ENCODE data around the gene EVC2. TPM values are rescaled to one million over a fixed set of nuclear protein-coding genes. Genes with fewer than 3 reads are reported as not detected.
"Not testable (repeated sequence)": the region's sequence is repeated elsewhere in the genome, so short reads cannot be mapped to it uniquely, and the experiment has no call there.

Gene EVC2
- total and polyA plus RNA-seq, 10 of the 15 experiments (the other 5 are each of a cell fraction or from before 2014, with no cell fraction given) = 0.34 to 10.4 (median 5.6) TPM

DNA sequence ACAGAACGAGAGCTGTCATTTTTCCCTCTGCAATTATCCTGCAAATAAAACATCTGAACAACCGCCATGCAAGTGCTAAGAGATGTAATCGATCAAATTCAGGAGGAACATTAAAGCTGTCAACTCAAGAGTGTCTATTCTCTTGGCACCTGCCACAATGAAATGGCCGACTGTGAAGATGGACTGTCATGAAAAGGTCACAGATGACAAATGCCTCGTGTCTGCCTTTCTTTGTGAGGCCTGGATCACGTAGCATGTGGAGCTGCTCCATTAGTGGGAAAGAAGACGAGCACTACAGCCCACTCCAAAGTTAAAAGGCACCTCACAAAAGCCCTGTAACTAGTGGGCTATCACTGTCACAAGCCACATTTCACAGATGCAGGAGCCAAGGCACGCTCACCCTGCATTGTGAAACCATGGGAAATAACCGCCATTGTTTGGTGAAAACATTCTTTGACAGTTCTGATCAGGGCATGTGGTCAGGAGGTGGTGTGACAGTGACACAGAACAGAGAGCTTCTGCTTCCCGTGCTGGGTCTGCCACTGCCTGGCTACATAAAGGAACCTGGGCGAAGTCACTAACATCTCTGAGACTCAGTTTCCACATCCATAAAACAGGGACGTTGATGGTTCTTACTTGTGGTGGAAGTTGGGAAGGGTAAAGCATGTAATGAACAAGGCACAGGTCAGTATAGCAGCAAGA is 98.9 kb downstream of the EVC2 start:
- BruUV-seq (replicated peaks) = no TSS peak
- H3K4me2 ChIP-seq (ENCODE audit: control insufficient read depth, insufficient read depth) = no peak overlapping the region
- ChIA-PET SMC1A (ENCODE audit: uncharacterized antibody, unreplicated experiment) (interaction anchor here (1.0 to 1.3 kb wide), 2 partner anchors 9 to 10 kb away, joined by 3 to 4 read pairs; no protein-coding TSS in a partner anchor), RAD21 (ENCODE audit: unreplicated experiment) (no interaction called here), CTCF (interaction anchor here (0.6 kb wide), 1 partner anchor 131 kb away, joined by 3 read pairs; no protein-coding TSS in a partner anchor), POLR2A (no interaction called here)
- H2AFZ ChIP-seq (ENCODE audit: control insufficient read depth, low read depth, low read length) = no peak overlapping the region
- H3K36me3 ChIP-seq (ENCODE audit: control insufficient read depth in 2 of 2, insufficient read depth in 2 of 2, low read length in 1 of 2) = no peaks in the 10 kb centered on the region
- no peaks in the 10 kb centered on the region for H3K4me1 ChIP-seq (ENCODE audit: control insufficient read depth, insufficient read depth, low read length)
- WGBS (ENCODE audit: insufficient coverage, insufficient replicate concordance, low lambda C conversion rate, missing lambda C conversion rate) = 19% methylated on average over 12 of the region's 12 CpGs
- TF ChIP-seq, protein P1, sequence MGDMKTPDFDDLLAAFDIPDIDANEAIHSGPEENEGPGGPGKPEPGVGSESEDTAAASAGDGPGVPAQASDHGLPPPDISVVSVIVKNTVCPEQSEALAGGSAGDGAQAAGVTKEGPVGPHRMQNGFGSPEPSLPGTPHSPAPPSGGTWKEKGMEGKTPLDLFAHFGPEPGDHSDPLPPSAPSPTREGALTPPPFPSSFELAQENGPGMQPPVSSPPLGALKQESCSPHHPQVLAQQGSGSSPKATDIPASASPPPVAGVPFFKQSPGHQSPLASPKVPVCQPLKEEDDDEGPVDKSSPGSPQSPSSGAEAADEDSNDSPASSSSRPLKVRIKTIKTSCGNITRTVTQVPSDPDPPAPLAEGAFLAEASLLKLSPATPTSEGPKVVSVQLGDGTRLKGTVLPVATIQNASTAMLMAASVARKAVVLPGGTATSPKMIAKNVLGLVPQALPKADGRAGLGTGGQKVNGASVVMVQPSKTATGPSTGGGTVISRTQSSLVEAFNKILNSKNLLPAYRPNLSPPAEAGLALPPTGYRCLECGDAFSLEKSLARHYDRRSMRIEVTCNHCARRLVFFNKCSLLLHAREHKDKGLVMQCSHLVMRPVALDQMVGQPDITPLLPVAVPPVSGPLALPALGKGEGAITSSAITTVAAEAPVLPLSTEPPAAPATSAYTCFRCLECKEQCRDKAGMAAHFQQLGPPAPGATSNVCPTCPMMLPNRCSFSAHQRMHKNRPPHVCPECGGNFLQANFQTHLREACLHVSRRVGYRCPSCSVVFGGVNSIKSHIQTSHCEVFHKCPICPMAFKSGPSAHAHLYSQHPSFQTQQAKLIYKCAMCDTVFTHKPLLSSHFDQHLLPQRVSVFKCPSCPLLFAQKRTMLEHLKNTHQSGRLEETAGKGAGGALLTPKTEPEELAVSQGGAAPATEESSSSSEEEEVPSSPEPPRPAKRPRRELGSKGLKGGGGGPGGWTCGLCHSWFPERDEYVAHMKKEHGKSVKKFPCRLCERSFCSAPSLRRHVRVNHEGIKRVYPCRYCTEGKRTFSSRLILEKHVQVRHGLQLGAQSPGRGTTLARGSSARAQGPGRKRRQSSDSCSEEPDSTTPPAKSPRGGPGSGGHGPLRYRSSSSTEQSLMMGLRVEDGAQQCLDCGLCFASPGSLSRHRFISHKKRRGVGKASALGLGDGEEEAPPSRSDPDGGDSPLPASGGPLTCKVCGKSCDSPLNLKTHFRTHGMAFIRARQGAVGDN (IDR thresholded peaks at IDR 0.05) = no peak
- TF ChIP-seq RUNX3 (IDR thresholded peaks at IDR 0.05; ENCODE audit: low read length) (peak; percentile 49; the same call in 1 of the 2 replicates), BHLHE40 (IDR thresholded peaks at IDR 0.05; ENCODE audit: borderline replicate concordance in 1 of 2, low read depth in 2 of 2, low read length in 1 of 2) (peak in 1 of 2 experiments; percentile 48; a peak in 2 of 4 replicates)
- no peaks in the 10 kb centered on the region for H4K20me1 ChIP-seq (ENCODE audit: control insufficient read depth, insufficient read depth)
- no peak overlapping the region for H3K9ac ChIP-seq (ENCODE audit: control insufficient read depth, insufficient read depth, low read length)
- no peak overlapping the region for H3K27ac ChIP-seq (ENCODE audit: control insufficient read depth, insufficient read depth)
- H3K79me2 ChIP-seq (ENCODE audit: control insufficient read depth, insufficient read depth, low read length) = no peaks in the 10 kb centered on the region
- DNase-seq (ENCODE audit: low read depth, low spot score) (no peak), FAIRE-seq (no peak), ATAC-seq (no peak)
- H3K9me3 ChIP-seq (replicated peaks; ENCODE audit: control insufficient read depth, insufficient read depth, low read length) = no peaks in the 10 kb centered on the region
- H3K27me3 ChIP-seq (replicated peaks in 1 of 2; ENCODE audit: control insufficient read depth in 2 of 2, insufficient read depth in 2 of 2, low read length in 1 of 2) = no peaks in the 10 kb centered on the region
- H3K4me3 ChIP-seq = no peak overlapping the region
- intact Hi-C loops (cut with micrococcal nuclease; ENCODE audit: unreplicated experiment) = no loop called here
- in situ Hi-C loops (cut with MboI) = no loop called here

GRCh38 chr4:5593828-5594227 is 114.5 kb downstream of the EVC2 start:
- intact Hi-C loops (cut with micrococcal nuclease; ENCODE audit: unreplicated experiment); CTCF ChIA-PET; H3K79me2 ChIP-seq (ENCODE audit: control insufficient read depth, insufficient read depth, low read length); H3K4me1 ChIP-seq (ENCODE audit: control insufficient read depth, insufficient read depth, low read length); H3K4me2 ChIP-seq (ENCODE audit: control insufficient read depth, insufficient read depth); H3K9me3 ChIP-seq (replicated peaks; ENCODE audit: control insufficient read depth, insufficient read depth, low read length); H4K20me1 ChIP-seq (ENCODE audit: control insufficient read depth, insufficient read depth); H3K27me3 ChIP-seq (replicated peaks in 1 of 2; ENCODE audit: control insufficient read depth in 2 of 2, insufficient read depth in 2 of 2, low read length in 1 of 2); H3K4me3 ChIP-seq; DNase-seq (ENCODE audit: low read depth, low spot score); RAD21 ChIA-PET (ENCODE audit: unreplicated experiment); H3K27ac ChIP-seq (ENCODE audit: control insufficient read depth, insufficient read depth); H3K36me3 ChIP-seq (ENCODE audit: control insufficient read depth in 2 of 2, insufficient read depth in 2 of 2, low read length in 1 of 2); FAIRE-seq; SMC1A ChIA-PET (ENCODE audit: uncharacterized antibody, unreplicated experiment); ATAC-seq; BruUV-seq (replicated peaks); POLR2A ChIA-PET; in situ Hi-C loops (cut with MboI); H3K9ac ChIP-seq (ENCODE audit: control insufficient read depth, insufficient read depth, low read length); H2AFZ ChIP-seq (ENCODE audit: control insufficient read depth, low read depth, low read length): not testable (repeated sequence)
- 74% methylated on average over 9 of the region's 10 CpGs for WGBS (ENCODE audit: insufficient coverage, insufficient replicate concordance, low lambda C conversion rate, missing lambda C conversion rate)

Data from GM12878 (cell line).